GM12878 (cell line): Measurements from ENCODE around the gene MYO7A. TPM values are rescaled to one million over a fixed set of nuclear protein-coding genes. Genes with fewer than 3 reads are reported as not detected.

Experiments
- BCL11A ChIP-seq: IDR thresholded peaks from 2 replicates; pipeline ENCODE4 v1.6.1; 2011; ENCODE audit warnings: low read depth, low read length
- BMI1 ChIP-seq: fragments of 450-650 bp; IDR thresholded peaks from 2 replicates; pipeline ENCODE4 v1.6.1; 2016; ENCODE audit warnings: mild to moderate bottlenecking, moderate library complexity, borderline replicate concordance
- CBFB ChIP-seq: IDR thresholded peaks from 2 replicates; pipeline ENCODE4 v1.6.1; 2016; ENCODE audit warnings: antibody characterized with exemption, low read depth
- CBX5 ChIP-seq: sonication (generic); IDR thresholded peaks from 2 replicates; pipeline ENCODE4 v1.6.1; 2016; ENCODE audit warnings: low read depth, moderate library complexity, mild to moderate bottlenecking, inconsistent platforms
- CHD2 ChIP-seq: IDR thresholded peaks from 2 replicates; pipeline ENCODE4 v1.6.1; 2011; ENCODE audit warnings: low read depth, low read length, improper control_type of control experiment, borderline replicate concordance
- CREB1 ChIP-seq: IDR thresholded peaks from 2 replicates; pipeline ENCODE4 v1.6.1; 2012; ENCODE audit warnings: low read depth, mild to moderate bottlenecking, inconsistent platforms
- CREM ChIP-seq: IDR thresholded peaks from 2 replicates; pipeline ENCODE4 v1.6.1; 2014; ENCODE audit warnings: antibody characterized with exemption, low read depth
- EGR1 ChIP-seq, 2 experiments: IDR thresholded peaks; 1 replicate in 1 of 2; 2 replicates in 1 of 2; pipeline ENCODE4 v1.6.1; 2011 to 2012; ENCODE audit warnings: low read depth in 2 of 2, low read length in 2 of 2, borderline replicate concordance in 1 of 2, mild to moderate bottlenecking in 1 of 2, moderate library complexity in 1 of 2
- GABPA ChIP-seq: IDR thresholded peaks from 2 replicates; pipeline ENCODE4 v1.6.1; 2014; ENCODE audit warnings: antibody characterized with exemption, low read depth, mild to moderate bottlenecking, inconsistent platforms
- HDGF ChIP-seq: fragments of 450-650 bp; IDR thresholded peaks from 2 replicates; pipeline ENCODE4 v1.6.1; 2016; ENCODE audit warnings: antibody characterized with exemption
- LARP7 ChIP-seq: fragments of 450-650 bp; IDR thresholded peaks from 2 replicates; pipeline ENCODE4 v1.6.1; 2017; ENCODE audit warnings: mild to moderate bottlenecking
- MEF2A ChIP-seq: IDR thresholded peaks from 2 replicates; pipeline ENCODE4 v1.6.1; 2011; ENCODE audit warnings: low read depth, mild to moderate bottlenecking, low read length, moderate library complexity; ENCODE audit not compliant: insufficient read depth
- MTA3 ChIP-seq: IDR thresholded peaks from 2 replicates; pipeline ENCODE4 v1.6.1; 2012; ENCODE audit warnings: low read length, inconsistent platforms, borderline replicate concordance
- MXI1 ChIP-seq: fragments of 150-350 bp; IDR thresholded peaks from 2 replicates; pipeline ENCODE4 v1.6.1; 2011; ENCODE audit warnings: low read depth, mild to moderate bottlenecking, inconsistent platforms, low read length, improper control_type of control experiment
- MYC ChIP-seq: IDR thresholded peaks from 2 replicates; pipeline ENCODE4 v1.6.1; 2011; ENCODE audit warnings: mild to moderate bottlenecking, low read length, moderate library complexity, inconsistent platforms; ENCODE audit not compliant: insufficient read depth, insufficient replicate concordance, insufficient read length, severe bottlenecking
- NFIC ChIP-seq: IDR thresholded peaks from 2 replicates; pipeline ENCODE4 v1.6.1; 2012; ENCODE audit warnings: low read depth, mild to moderate bottlenecking, inconsistent platforms, low read length, moderate library complexity
- NR2F1 ChIP-seq: fragments of 450-650 bp; conservative IDR thresholded peaks from 2 replicates; pipeline ENCODE4 v1.6.1; 2017; ENCODE audit warnings: mild to moderate bottlenecking
- PAX8 ChIP-seq: fragments of 450-650 bp; IDR thresholded peaks from 2 replicates; pipeline ENCODE4 v1.6.1; 2017; ENCODE audit warnings: mild to moderate bottlenecking, moderate library complexity
- PBX3 ChIP-seq: IDR thresholded peaks from 2 replicates; pipeline ENCODE4 v1.6.1; 2011; ENCODE audit warnings: mild to moderate bottlenecking, low read depth, low read length, moderate library complexity; ENCODE audit not compliant: insufficient replicate concordance
- RAD21 ChIP-seq: IDR thresholded peaks from 2 replicates; pipeline ENCODE4 v1.6.1; 2011; ENCODE audit warnings: mild to moderate bottlenecking, low read depth, low read length, moderate library complexity; ENCODE audit not compliant: insufficient read depth
- SMC3 ChIP-seq: IDR thresholded peaks from 2 replicates; pipeline ENCODE4 v1.6.1; 2011; ENCODE audit warnings: low read length, improper control_type of control experiment, borderline replicate concordance
- SP1 ChIP-seq: IDR thresholded peaks from one replicate; pipeline ENCODE4 v1.6.1; 2011; ENCODE audit warnings: low read depth, low read length
- TCF12 ChIP-seq: IDR thresholded peaks from 2 replicates; pipeline ENCODE4 v1.6.1; 2011; ENCODE audit warnings: low read depth, mild to moderate bottlenecking, low read length
- ZNF622 ChIP-seq: fragments of 450-650 bp; IDR thresholded peaks from 2 replicates; pipeline ENCODE4 v1.6.1; 2017; ENCODE audit warnings: mild to moderate bottlenecking, inconsistent platforms
- polyA plus RNA-seq, 11 experiments: library from polyadenylated mRNA; depleted of rRNA in 4 of 11; unstranded in 6 of 11; stranded (reverse) in 5 of 11; fragments of >200 nt; fragmentation: Nextera tagmentation in 4 of 11; fragmentation: Illumina TruSeq in 1 of 11; extraction: Ambion mirVana in 4 of 11; extraction: Trizol in 1 of 11; gene quantifications; 1 replicate in 1 of 11; 2 replicates in 10 of 11; pipeline versions ENCODE4 v1.2.1 to v1.2.3, GENCODE V29; 2011 to 2016; ENCODE audit warnings: inconsistent platforms in 2 of 11, missing spikeins in 2 of 11, low read depth in 1 of 11
- total RNA-seq, 4 experiments: library from RNA; depleted of rRNA in 3 of 4; stranded (reverse); fragments of >200 nt in 3 of 4; fragmentation: Illumina TruSeq in 1 of 4; extraction: Trizol in 1 of 4; gene quantifications; 2 replicates each; pipeline versions ENCODE4 v1.2.1 to v1.2.3, GENCODE V29; 2013 to 2021
- TF ChIP-seq, protein P1 (sequence below): IDR thresholded peaks from 2 replicates; pipeline ENCODE4 v1.6.1; 2012; ENCODE audit warnings: improper control_type of control experiment, low read depth, low read length; ENCODE audit not compliant: insufficient replicate concordance
- TF ChIP-seq, protein P2 (sequence below): IDR thresholded peaks from 2 replicates; pipeline ENCODE4 v1.6.1; 2012; ENCODE audit warnings: low read depth, low read length, improper control_type of control experiment

MYO7A gene
- total and polyA plus RNA-seq, 10 of the 15 experiments (the other 5 are each of a cell fraction or from before 2014, with no cell fraction given) = 0.01 to 0.21 (median 0.04) TPM; not detected in 6

DNA sequence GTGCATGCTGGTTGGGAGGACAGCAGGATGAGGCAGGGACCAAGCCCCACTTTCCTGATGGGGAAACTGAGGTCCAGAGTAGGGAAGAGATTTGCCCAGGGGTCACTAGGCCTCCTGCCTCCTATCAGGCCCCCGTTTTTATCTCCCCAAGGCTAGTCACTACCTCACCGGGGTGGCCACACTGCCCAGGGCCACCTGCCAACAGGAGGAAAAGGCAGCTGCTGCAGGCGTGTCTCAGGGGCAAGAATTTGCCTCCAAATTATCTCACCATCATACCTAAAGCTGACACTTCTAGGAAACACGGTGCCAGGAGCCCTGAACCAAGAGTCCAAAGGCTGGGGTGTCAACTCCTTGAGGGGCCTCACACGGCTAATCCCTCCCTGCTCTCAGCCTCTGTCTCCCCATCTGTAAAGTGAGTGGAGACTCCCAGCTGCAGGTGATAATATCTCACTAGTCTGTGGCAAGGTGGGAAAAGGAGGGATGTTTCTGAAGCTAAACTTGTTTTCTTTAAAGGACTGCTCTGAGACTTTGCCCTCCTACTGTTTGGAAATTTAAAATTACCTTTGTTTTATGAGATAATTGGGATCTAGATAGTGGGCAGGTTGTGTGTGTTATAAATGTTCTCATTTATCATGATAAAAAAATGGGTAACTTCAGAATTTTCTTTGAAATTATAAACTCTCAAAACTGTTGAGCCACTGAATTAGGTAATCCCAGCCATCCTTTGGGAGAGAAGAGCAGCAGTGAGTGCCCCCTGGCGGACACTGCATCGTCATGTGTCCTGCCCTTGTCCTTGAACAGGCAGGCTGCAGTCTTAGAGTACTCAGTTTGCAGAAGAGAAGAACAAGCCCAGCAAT, 60.0 kb downstream of the MYO7A start (continued):
- TF ChIP-seq, protein P1, sequence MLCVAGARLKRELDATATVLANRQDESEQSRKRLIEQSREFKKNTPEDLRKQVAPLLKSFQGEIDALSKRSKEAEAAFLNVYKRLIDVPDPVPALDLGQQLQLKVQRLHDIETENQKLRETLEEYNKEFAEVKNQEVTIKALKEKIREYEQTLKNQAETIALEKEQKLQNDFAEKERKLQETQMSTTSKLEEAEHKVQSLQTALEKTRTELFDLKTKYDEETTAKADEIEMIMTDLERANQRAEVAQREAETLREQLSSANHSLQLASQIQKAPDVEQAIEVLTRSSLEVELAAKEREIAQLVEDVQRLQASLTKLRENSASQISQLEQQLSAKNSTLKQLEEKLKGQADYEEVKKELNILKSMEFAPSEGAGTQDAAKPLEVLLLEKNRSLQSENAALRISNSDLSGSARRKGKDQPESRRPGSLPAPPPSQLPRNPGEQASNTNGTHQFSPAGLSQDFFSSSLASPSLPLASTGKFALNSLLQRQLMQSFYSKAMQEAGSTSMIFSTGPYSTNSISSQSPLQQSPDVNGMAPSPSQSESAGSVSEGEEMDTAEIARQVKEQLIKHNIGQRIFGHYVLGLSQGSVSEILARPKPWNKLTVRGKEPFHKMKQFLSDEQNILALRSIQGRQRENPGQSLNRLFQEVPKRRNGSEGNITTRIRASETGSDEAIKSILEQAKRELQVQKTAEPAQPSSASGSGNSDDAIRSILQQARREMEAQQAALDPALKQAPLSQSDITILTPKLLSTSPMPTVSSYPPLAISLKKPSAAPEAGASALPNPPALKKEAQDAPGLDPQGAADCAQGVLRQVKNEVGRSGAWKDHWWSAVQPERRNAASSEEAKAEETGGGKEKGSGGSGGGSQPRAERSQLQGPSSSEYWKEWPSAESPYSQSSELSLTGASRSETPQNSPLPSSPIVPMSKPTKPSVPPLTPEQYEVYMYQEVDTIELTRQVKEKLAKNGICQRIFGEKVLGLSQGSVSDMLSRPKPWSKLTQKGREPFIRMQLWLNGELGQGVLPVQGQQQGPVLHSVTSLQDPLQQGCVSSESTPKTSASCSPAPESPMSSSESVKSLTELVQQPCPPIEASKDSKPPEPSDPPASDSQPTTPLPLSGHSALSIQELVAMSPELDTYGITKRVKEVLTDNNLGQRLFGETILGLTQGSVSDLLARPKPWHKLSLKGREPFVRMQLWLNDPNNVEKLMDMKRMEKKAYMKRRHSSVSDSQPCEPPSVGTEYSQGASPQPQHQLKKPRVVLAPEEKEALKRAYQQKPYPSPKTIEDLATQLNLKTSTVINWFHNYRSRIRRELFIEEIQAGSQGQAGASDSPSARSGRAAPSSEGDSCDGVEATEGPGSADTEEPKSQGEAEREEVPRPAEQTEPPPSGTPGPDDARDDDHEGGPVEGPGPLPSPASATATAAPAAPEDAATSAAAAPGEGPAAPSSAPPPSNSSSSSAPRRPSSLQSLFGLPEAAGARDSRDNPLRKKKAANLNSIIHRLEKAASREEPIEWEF = no peak
- TF ChIP-seq SP1 = no peak
- no peak for TF ChIP-seq NR2F1
- TF ChIP-seq CREM = peak; percentile 72
- no peak for TF ChIP-seq NFIC
- no peak for TF ChIP-seq PBX3
- no peak for TF ChIP-seq PAX8
- TF ChIP-seq MTA3 = no peak
- no peak for TF ChIP-seq BMI1
- TF ChIP-seq RAD21 = peak; percentile 77
- no peak for TF ChIP-seq GABPA
- peak; percentile 82 for TF ChIP-seq SMC3
- no peak for TF ChIP-seq MEF2A
- TF ChIP-seq CBX5 = no peak
- TF ChIP-seq MYC = no peak
- TF ChIP-seq EGR1 (IDR thresholded peaks at IDR 0.05; ENCODE audit: borderline replicate concordance in 1 of 2, low read depth in 2 of 2, low read length in 2 of 2) = no peak
- TF ChIP-seq BCL11A = no peak
- peak; percentile 50; the same call in 1 of the 2 replicates for TF ChIP-seq CREB1
- no peak for TF ChIP-seq ZNF622
- no peak for TF ChIP-seq LARP7
- TF ChIP-seq CBFB = no peak
- no peak for TF ChIP-seq TCF12
- TF ChIP-seq, protein P2, sequence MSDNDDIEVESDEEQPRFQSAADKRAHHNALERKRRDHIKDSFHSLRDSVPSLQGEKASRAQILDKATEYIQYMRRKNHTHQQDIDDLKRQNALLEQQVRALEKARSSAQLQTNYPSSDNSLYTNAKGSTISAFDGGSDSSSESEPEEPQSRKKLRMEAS = no peak
- TF ChIP-seq CHD2 = no peak
- TF ChIP-seq HDGF = no peak
- TF ChIP-seq MXI1 = no peak
